HL-60 (cell line): ENCODE measurements around the gene OTULINL.
A peak's percentile ranks its signal among the peaks of the same experiment; 100 is the strongest.

Experiments
- DNase-seq, 2 experiments: peaks; one replicate each; pipeline ENCODE4 v3.0.0-alpha.2; 2010 to 2020; ENCODE audit warnings: low read depth in 1 of 2, low spot score in 1 of 2
- H3K27ac ChIP-seq: fragments of 250-450 bp; sonication (Bioruptor Pico); replicated peaks from 2 replicates; pipeline ENCODE4 v1.5.1; 2020; ENCODE audit warnings: mild to moderate bottlenecking, moderate library complexity
- H3K27me3 ChIP-seq: fragments of 250-450 bp; sonication (Bioruptor Pico); 2 replicates; pipeline ENCODE4 v1.5.1; 2021; ENCODE audit warnings: mild to moderate bottlenecking, moderate library complexity; ENCODE audit not compliant: insufficient read depth, poor library complexity, severe bottlenecking
- H3K4me3 ChIP-seq: replicated peaks from 2 replicates; pipeline ENCODE4 v1.5.1; 2011; ENCODE audit warnings: mild to moderate bottlenecking, control low read depth, low read length; ENCODE audit not compliant: insufficient read depth
- GABPA ChIP-seq: IDR thresholded peaks from 2 replicates; pipeline ENCODE4 v1.6.1; 2012; ENCODE audit warnings: low read depth
- POLR2AphosphoS5 ChIP-seq: IDR thresholded peaks from 2 replicates; pipeline ENCODE4 v1.6.1; 2012; ENCODE audit warnings: low read depth
- SPI1 ChIP-seq: IDR thresholded peaks from 2 replicates; pipeline ENCODE4 v1.6.1; 2012; ENCODE audit warnings: low read depth, mild to moderate bottlenecking, borderline replicate concordance
- TF ChIP-seq, protein P1 (sequence below): IDR thresholded peaks from one replicate; pipeline ENCODE4 v1.5.1; 2011; ENCODE audit warnings: low read length, control low read depth, inconsistent platforms; ENCODE audit not compliant: insufficient read depth
- TF ChIP-seq, protein P2 (sequence below): IDR thresholded peaks from 2 replicates; pipeline ENCODE4 v1.6.1; 2012; ENCODE audit warnings: low read depth; ENCODE audit not compliant: insufficient replicate concordance

The OTULINL gene

DNA sequence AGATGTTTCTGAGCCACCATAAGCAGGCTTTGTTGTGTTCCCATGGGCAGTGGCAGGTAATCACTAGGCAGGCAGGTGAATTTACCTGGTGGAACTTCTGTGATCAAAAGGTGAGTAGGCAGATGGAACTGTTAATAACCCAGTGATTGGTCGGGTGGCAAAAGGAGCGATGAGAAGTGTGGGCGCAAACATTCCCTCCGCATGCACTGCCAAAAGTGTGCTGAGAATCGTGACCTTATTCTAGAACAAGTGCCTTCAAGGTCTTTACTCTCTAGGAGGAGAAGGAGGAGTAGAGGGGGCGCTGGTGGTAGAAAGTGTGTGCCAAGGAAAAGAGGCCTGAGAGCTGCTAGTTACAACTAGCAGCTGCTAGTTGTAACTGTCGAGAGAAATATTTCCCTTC, 3.3 kb downstream of the OTULINL start:
- no peak for DNase-seq
- Histone ChIP-seq H3K27me3 (no peaks in the 10 kb centered on the region), H3K27ac (no peak overlapping the region), H3K4me3 (no peak overlapping the region)
- TF ChIP-seq, protein P1, sequence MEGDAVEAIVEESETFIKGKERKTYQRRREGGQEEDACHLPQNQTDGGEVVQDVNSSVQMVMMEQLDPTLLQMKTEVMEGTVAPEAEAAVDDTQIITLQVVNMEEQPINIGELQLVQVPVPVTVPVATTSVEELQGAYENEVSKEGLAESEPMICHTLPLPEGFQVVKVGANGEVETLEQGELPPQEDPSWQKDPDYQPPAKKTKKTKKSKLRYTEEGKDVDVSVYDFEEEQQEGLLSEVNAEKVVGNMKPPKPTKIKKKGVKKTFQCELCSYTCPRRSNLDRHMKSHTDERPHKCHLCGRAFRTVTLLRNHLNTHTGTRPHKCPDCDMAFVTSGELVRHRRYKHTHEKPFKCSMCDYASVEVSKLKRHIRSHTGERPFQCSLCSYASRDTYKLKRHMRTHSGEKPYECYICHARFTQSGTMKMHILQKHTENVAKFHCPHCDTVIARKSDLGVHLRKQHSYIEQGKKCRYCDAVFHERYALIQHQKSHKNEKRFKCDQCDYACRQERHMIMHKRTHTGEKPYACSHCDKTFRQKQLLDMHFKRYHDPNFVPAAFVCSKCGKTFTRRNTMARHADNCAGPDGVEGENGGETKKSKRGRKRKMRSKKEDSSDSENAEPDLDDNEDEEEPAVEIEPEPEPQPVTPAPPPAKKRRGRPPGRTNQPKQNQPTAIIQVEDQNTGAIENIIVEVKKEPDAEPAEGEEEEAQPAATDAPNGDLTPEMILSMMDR, result no peak
- TF ChIP-seq, protein P2, sequence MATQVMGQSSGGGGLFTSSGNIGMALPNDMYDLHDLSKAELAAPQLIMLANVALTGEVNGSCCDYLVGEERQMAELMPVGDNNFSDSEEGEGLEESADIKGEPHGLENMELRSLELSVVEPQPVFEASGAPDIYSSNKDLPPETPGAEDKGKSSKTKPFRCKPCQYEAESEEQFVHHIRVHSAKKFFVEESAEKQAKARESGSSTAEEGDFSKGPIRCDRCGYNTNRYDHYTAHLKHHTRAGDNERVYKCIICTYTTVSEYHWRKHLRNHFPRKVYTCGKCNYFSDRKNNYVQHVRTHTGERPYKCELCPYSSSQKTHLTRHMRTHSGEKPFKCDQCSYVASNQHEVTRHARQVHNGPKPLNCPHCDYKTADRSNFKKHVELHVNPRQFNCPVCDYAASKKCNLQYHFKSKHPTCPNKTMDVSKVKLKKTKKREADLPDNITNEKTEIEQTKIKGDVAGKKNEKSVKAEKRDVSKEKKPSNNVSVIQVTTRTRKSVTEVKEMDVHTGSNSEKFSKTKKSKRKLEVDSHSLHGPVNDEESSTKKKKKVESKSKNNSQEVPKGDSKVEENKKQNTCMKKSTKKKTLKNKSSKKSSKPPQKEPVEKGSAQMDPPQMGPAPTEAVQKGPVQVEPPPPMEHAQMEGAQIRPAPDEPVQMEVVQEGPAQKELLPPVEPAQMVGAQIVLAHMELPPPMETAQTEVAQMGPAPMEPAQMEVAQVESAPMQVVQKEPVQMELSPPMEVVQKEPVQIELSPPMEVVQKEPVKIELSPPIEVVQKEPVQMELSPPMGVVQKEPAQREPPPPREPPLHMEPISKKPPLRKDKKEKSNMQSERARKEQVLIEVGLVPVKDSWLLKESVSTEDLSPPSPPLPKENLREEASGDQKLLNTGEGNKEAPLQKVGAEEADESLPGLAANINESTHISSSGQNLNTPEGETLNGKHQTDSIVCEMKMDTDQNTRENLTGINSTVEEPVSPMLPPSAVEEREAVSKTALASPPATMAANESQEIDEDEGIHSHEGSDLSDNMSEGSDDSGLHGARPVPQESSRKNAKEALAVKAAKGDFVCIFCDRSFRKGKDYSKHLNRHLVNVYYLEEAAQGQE, result no peak
- TF ChIP-seq GABPA (no peak), POLR2AphosphoS5 (no peak), SPI1 (no peak)

DNA sequence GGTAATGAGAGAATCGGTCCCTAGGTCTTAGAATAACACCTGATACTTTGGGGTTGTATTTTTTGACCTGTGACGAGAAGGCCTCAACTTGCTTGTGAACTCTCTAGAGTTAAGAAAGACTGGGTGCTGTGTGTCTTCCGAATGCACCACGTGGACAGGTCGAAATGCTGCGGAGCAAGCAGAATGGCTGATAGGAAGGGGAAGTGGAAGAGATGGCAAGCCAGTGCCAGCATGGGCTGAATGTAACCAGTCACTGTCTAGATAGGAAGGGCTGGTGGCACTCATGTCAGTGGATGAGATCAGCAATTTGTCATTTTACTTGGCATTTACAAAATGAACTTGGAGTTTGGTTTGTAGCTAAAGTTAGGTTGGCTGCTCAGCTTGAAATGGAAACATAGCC, 5.6 kb downstream of the OTULINL start:
- peak overlapping the region; percentile 85 for H3K27ac ChIP-seq
- H3K27me3 ChIP-seq, result no peaks in the 10 kb centered on the region
- no peak overlapping the region for H3K4me3 ChIP-seq
- TF ChIP-seq SPI1, result peak; percentile 98
- TF ChIP-seq POLR2AphosphoS5, result 0 out of 2 replicates have a peak, but pooled peaks have one; percentile 34
- TF ChIP-seq, protein P2, result no peak
- peak; percentile 90 to 92 for DNase-seq

DNA sequence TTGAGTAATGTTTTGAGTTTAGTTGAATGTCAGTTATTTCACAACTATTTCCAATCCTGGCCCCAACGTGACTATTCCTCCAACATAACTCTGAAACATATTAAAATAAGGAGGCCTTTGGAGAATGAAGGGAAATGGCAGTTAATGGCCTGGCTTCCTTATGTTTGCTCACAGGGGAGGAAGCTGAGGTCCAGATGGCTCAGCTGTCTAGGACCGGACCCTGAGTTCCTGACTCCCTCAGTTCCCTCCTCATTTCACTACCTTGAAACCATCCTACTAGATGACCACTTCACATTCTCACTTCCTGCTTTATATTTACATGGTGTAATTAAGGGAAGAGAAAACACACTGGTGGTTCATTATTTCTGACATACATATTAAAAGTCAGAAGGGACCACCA, 6.6 kb downstream of the OTULINL start:
- Histone ChIP-seq H3K27me3 (no peaks in the 10 kb centered on the region), H3K4me3 (no peak overlapping the region), H3K27ac (peak overlapping the region; percentile 85)
- TF ChIP-seq, protein P2, result no peak
- TF ChIP-seq GABPA (no peak), SPI1 (peak; percentile 70), POLR2AphosphoS5 (no peak; the same call in 1 of the 2 replicates)
- TF ChIP-seq, protein P1, result no peak
- peak; percentile 62 to 82 for DNase-seq
